DND-41 (cell line): Measurements from ENCODE around the gene VSTM2B.

ENCODE experiments used
- ATAC-seq: fragments of 200-7000 bp; cut with Tn5 transposase; 3 replicates; pipeline ENCODE4 v1.9.1; 2021; ENCODE audit warnings: low read depth; ENCODE audit not compliant: insufficient read depth
- DNase-seq: peaks from one replicate; pipeline ENCODE4 v3.0.0-alpha.2; 2020
- H2AFZ ChIP-seq: 2 replicates; pipeline ENCODE4 v1.6.0; 2012; ENCODE audit warnings: low read depth, low read length
- H3K27ac ChIP-seq: 2 replicates; pipeline ENCODE4 v1.5.1; 2012; ENCODE audit warnings: low read length, inconsistent platforms
- H3K27me3 ChIP-seq: fragments of 200-600 bp; sonication (generic); 2 replicates; pipeline ENCODE4 v1.6.0; 2012; ENCODE audit warnings: low read length, mild to moderate bottlenecking, inconsistent platforms; ENCODE audit not compliant: insufficient read depth, poor library complexity
- H3K36me3 ChIP-seq: 2 replicates; pipeline ENCODE4 v1.5.1; 2012; ENCODE audit warnings: low read length, inconsistent platforms; ENCODE audit not compliant: insufficient read depth
- H3K4me1 ChIP-seq: 2 replicates; pipeline ENCODE4 v1.5.1; 2012; ENCODE audit warnings: mild to moderate bottlenecking, low read length; ENCODE audit not compliant: insufficient read depth
- H3K4me2 ChIP-seq: 2 replicates; pipeline ENCODE4 v1.6.0; 2012; ENCODE audit warnings: mild to moderate bottlenecking, moderate library complexity, low read length, inconsistent platforms; ENCODE audit not compliant: insufficient read depth
- H3K4me3 ChIP-seq, 2 experiments: fragments of 200-600 bp in 1 of 2; shearing (Covaris generic) in 1 of 2; 2 replicates each; pipeline ENCODE4 v1.5.1; 2012 to 2016; ENCODE audit warnings: inconsistent platforms in 2 of 2, low read length in 2 of 2, mild to moderate bottlenecking in 2 of 2, low read depth in 1 of 2, moderate library complexity in 1 of 2
- H3K79me2 ChIP-seq: 2 replicates; pipeline ENCODE4 v1.6.0; 2012; ENCODE audit warnings: low read length, inconsistent platforms; ENCODE audit not compliant: insufficient read depth
- H3K9ac ChIP-seq: 2 replicates; pipeline ENCODE4 v1.6.0; 2012; ENCODE audit warnings: low read depth, mild to moderate bottlenecking, inconsistent platforms, low read length, moderate library complexity
- H3K9me3 ChIP-seq: 2 replicates; pipeline ENCODE4 v1.5.1; 2012; ENCODE audit warnings: low read length, moderate library complexity, mild to moderate bottlenecking, inconsistent platforms; ENCODE audit not compliant: insufficient read depth, severe bottlenecking
- H4K20me1 ChIP-seq: 2 replicates; pipeline ENCODE4 v1.6.0; 2012; ENCODE audit warnings: low read length; ENCODE audit not compliant: insufficient read depth
- CTCF ChIP-seq: IDR thresholded peaks from 2 replicates; pipeline ENCODE4 v1.5.1; 2012; ENCODE audit warnings: borderline replicate concordance, low read length, moderate library complexity, mild to moderate bottlenecking; ENCODE audit not compliant: poor library complexity, severe bottlenecking; ENCODE audit errors: extremely low read depth
- EZH2 ChIP-seq: IDR thresholded peaks from 3 replicates; pipeline ENCODE4 v1.6.1; 2012; ENCODE audit warnings: borderline replicate concordance, low read depth, mild to moderate bottlenecking, moderate library complexity, low read length, inconsistent platforms; ENCODE audit not compliant: severe bottlenecking

VSTM2B gene

GRCh38 chr19:29566496-29567054, 40.8 kb downstream of the VSTM2B start:
- H3K4me3 ChIP-seq: no peak overlapping the region
- no peak for DNase-seq
- no peak overlapping the region for H3K9ac ChIP-seq
- H3K4me2 ChIP-seq: no peak overlapping the region
- H3K9me3 ChIP-seq: no peaks in the 10 kb centered on the region
- ATAC-seq: no peak
- no peak overlapping the region for H3K27ac ChIP-seq
- H3K36me3 ChIP-seq: no peaks in the 10 kb centered on the region
- no peaks in the 10 kb centered on the region for H3K4me1 ChIP-seq
- TF ChIP-seq EZH2 (no peak), CTCF (no peak)
- H3K27me3 ChIP-seq: peaks cover 2% of the 10 kb centered on the region
- no peak overlapping the region for H2AFZ ChIP-seq
- no peaks in the 10 kb centered on the region for H4K20me1 ChIP-seq
- H3K79me2 ChIP-seq: no peaks in the 10 kb centered on the region

- no peaks in the 10 kb centered on the region for H4K20me1 ChIP-seq
- H3K27ac ChIP-seq: no peak overlapping the region
- no peaks in the 10 kb centered on the region for H3K9me3 ChIP-seq
- H3K79me2 ChIP-seq: no peaks in the 10 kb centered on the region
- ATAC-seq (no peak), DNase-seq (no peak)
- TF ChIP-seq EZH2: no peak
- TF ChIP-seq CTCF: no peak
- no peak overlapping the region for H3K4me3 ChIP-seq
- no peaks in the 10 kb centered on the region for H3K36me3 ChIP-seq
- H2AFZ ChIP-seq: no peak overlapping the region
- no peak overlapping the region for H3K4me2 ChIP-seq
- no peak overlapping the region for H3K9ac ChIP-seq
- peaks cover 2% of the 10 kb centered on the region for H3K27me3 ChIP-seq
- H3K4me1 ChIP-seq: no peaks in the 10 kb centered on the region
Observed at GRCh38 chr19:29567366-29567915, 41.6 kb downstream of the VSTM2B start.

GRCh38 chr19:29568036-29569025, 42.5 kb downstream of the VSTM2B start:
- no peaks in the 10 kb centered on the region for H4K20me1 ChIP-seq
- no peak overlapping the region for H3K4me3 ChIP-seq
- TF ChIP-seq EZH2 (no peak), CTCF (no peak)
- no peak for ATAC-seq
- H2AFZ ChIP-seq: no peak overlapping the region
- H3K27ac ChIP-seq: no peak overlapping the region
- H3K9ac ChIP-seq: no peak overlapping the region
- no peaks in the 10 kb centered on the region for H3K79me2 ChIP-seq
- H3K4me2 ChIP-seq: no peak overlapping the region
- no peaks in the 10 kb centered on the region for H3K4me1 ChIP-seq
- H3K36me3 ChIP-seq: no peaks in the 10 kb centered on the region
- no peak for DNase-seq
- H3K9me3 ChIP-seq: no peaks in the 10 kb centered on the region
- H3K27me3 ChIP-seq: peaks cover 2% of the 10 kb centered on the region
